ENCODE data around the gene MSH2.
"Not testable (repeated sequence)": the region's sequence is repeated elsewhere in the genome, so short reads cannot be mapped to it uniquely, and the experiment has no call there.

Gene MSH2

GRCh38 chr2:47485751-47486300, 82.9 kb downstream of the MSH2 start:
- no peak for DNase-seq

GRCh38 chr2:47486841-47487497, 84.0 kb downstream of the MSH2 start:
- DNase-seq: no peak

GRCh38 chr2:47487498-47487875, 84.5 kb downstream of the MSH2 start:
- no peak for DNase-seq

DNA sequence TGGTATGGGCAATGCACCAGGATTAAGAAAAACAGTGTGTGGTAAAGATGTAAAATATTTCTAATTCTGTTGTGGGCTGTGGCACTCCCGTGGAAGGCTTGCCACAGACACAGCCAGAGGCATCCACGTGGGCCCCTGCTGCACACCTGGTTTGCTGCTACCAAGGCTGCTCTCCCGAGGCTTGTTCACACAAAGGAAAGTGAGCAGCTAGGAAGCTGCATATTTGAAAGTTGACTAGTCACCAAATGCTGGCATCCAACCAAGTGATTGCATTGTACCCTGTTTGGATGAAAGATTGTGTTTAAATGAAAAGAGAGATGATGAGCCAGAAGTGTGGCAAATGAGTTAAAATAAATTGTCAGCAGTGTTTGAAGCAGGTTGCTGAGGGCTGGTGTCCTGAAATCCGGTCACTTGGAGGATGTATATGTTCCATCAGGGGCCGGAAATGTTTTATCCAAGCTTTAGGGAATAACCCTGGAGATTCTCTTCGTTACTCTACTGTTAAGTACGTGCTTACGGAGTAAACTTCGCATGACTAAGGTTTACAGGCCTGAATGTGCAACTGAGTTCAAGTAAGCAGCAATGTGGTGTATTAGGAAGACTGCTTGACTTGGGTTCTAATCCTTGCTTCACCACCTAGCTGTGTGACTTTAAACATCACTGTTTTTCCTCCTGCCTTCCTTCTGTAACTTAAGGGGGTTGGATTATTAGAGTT, 86.1 kb downstream of the MSH2 start:
- no peak for DNase-seq

DNA sequence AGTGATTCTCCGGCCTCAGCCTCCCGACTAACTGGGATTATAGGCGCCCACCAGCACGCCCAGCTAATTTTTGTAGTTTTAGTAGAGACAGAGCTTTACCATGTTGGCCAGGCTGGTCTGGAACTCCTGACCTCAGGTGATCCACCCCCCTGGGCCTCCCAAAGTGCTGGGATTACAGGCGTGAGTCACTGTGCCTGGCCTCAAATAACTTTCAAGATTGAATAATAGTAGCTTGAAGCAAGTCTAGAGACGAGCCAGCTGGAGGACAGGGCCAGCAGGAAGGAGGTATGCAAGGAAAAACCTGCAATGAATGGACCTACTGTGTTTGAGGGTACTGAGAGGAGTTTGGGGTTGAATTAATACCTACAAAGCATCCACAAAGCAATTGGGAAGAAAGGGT, 87.5 kb downstream of the MSH2 start:
- DNase-seq: no peak

DNA sequence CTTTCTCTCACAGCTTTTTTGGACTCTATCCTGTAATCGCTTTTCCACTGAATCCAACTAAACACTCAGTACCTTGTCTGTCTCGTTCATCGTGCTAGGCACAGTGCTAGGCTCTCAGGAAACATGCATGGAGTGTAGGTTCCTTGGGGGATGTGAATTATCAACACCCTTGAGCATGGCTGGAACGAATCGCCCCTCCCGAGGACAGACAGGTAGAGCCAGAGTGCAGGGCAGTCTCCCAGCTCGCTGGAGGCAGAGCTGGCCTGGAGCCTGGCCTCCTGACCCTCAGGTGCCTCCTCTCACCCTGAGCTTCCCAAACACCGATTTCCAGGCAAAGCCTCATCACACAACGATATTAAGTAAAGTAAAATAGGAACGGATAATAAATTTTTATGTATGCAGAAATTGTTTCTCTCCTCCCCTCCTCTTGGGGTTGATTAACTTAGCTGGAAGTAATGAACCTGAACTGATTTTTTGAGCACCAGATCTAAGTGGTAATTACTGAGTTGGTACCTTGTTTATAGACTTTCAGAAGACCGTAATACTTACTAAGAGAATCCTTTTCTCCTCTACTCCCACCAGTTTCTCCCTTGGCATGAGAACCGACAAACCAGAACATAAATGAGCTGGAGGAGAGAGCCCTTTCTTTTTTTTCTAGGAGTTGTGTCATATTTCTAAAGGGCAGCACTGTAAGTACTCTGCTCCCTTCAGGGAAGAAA, 90.5 kb downstream of the MSH2 start:
- no peak for DNase-seq

DNA sequence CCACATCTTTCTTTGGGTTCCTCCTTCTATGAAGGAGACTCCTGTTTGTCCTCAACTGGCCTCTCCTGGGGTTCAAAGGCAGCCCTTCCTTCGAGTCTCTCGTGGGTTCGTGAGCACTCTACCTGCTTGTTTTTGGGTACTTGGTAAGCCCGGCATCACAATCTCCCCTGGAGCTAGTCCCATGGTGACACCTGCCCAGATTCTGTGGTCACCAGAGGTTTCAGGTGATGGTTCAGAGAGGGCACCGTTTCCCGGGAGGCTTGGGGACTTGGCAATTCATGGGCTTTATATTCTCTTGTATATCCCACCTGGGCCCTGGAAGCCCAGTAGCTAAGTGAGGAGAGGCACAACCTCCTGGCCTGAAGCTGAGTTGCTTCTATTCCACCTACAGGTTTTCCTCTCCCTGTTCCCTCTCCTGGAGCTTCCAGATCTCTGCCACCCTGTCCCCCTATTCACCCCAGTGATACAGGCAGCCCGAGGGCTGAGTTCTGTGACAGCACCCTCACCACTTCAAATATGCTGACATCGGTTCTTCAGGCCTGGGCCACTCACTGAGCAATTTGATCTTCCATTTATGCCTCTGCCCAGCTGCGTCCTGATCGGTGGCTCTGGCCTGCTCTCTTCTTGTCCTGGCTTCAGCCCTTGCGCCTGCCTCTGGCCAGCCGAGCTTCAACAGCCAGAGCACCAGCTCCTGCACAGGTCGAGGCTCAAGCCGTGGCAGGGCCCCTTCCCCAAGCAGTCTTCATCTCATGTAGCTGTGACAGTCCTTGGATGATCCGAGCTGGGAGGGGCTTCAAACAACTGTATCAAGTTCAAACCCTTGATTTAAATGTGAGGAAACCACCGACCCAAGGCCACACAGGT, 91.5 kb downstream of the MSH2 start:
- DNase-seq: peak in 1 of 2 experiments; percentile 9

GRCh38 chr2:47497843-47498460, 95.0 kb downstream of the MSH2 start:
- no peak for DNase-seq

DNA sequence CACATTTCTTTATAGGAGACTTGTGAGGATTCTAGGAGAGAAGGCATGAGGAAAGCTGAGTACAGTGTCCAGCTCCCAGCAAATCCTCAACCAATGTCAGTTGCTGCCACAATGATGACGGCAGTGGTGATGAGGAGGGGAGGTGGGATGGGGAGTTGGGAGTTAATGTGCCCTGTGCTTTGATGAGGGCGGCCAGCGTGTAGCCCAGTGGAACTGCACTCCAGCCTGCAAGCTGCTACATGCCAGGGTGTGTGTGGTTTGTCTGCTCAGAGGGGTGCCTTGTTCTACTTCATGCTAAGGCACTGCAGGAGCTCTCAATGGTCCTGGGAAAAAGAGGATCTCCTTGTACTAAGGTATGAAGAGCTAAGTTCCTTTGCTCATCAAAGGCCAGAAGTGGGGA, 96.1 kb downstream of the MSH2 start:
- no peak for DNase-seq

DNA sequence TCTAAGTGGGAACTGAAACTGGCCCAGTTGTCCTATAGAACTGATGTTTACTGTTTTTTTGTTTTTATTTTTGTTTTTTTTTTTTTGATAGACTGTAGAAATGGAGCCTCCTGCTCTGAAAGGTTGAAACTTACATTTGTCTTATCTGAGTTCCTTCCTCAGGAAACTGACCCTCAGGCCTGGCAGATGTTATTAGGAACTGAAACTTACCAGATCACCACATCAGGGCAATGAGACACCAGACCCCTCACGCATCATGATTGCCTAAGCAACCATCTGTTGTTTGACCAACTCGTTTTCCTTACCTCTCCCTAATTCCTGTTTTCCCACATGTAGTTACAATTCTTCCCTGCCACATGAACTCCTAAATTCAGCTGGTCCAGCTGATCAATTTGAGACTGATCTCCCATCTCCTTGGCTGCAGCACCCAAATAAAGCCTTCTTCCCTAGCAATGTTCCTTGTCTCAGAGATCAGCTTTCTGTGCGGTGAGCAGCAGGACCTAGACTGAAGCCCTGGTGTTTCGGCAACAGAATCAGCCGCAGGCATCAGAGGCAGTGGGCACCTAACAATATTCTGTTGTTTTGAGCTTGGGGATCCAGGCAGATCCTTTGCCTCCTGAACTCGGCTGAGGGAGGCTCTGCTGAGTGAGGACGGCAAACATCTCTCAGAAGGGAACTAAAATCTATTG, 96.8 kb downstream of the MSH2 start:
- DNase-seq: no peak

DNA sequence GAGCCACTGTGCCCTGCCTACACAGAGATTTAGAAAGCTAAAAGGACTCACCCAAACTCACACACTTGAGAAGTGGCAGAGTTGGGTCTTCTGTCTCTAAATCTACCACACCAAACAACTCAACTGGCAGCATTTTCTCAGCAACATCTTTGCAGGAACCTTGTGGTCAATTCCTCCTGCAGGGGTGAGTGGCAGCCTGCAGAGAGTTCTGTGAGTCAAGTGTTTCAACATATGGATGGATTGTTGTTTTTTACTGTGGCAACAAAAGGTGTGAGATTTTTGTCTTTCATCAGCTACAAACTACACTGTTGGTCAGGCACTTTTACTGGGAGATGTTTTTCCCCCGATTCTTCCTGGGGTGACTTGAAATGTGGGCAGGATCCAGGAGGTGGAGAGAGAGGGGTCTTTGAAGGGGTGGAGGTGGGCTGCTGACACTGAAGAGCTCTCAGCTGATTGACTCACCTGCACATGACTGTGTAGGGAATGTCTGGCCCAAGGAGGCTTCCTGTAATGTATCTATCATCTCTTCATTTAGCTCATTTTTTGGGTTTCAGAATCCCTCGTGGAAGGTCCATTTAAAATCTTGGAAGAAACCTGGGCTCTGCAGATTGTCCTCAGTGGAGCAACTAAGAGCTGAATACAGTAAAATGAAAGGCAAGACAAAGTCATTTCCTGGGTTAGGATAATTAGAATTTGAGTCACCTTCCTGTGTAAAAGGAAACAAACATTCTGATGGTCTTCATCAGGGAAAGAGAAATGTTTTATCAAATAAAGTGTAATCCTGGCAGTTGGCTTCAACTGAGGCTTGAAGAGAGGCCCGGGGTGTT, 98.6 kb downstream of the MSH2 start:
- DNase-seq: no peak

DNA sequence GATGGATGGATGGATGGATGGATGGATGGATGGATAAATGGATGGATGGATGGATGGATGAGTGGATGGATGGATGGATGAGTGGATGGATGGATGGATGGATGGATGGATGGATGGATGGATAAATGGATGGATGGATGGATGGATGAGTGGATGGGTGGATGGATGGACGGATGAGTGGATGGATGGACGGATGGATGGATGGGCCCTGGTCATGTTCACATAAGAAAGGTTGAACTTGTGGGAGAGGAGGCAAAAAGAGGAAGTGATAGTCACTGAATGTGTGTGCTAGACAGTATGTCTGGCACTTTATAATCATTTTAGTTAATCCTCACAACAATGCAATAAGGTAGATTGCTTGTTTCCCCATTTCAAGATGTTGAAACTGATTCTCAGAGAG, 99.5 kb downstream of the MSH2 start:
- not testable (repeated sequence) for DNase-seq

DNA sequence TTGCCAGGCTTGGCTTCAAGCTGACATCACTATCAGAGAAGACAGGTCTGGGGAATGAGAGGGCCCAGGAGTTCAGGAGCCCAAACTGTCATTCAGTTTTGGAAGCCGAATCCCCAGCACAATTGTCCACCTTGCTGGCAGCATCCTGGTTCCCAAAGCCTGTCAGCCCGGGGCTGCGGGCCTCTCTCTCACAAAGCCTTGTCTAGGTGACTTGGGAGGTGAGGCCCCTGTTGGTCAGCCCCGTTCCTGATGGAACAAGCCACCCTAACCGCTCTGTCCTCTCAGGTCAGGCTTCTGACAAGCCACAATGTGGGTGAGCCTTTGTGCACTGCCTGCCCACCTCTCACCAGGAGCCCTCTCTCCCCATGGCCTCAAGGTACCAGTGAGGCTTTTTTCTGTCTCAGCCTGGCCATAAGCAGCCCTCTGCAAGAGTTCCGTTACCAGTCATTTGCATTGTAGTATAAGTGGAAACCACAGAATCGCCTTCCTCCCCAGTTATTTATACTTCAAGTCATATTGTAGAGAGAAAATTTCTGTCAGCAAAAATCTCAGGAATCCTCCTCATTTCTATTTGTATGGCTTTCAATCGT, 100.6 kb downstream of the MSH2 start:
- DNase-seq: no peak

GRCh38 chr2:47504174-47504810, 101.3 kb downstream of the MSH2 start:
- DNase-seq: no peak

GRCh38 chr2:47506024-47506423, 103.1 kb downstream of the MSH2 start:
- DNase-seq: no peak

DNA sequence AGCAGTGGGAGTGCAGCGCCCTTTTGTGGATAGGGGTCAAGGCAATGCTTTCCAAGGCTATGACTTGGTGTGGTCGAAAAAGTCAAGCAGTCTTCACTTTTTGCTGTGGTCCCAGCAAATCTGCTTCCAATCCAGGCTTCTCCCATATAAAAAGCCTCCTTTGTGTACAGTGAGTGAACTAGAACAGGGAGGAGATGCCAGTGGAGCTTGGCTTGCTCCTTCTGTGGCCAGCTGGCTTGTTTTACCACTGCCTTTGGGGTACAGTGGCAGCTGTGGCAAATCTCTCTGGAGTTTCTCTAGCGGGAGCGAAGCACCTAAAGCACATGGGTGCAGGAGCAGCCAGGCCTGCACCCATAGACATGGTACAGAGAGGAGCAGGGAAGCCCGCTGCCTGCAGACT, 103.5 kb downstream of the MSH2 start:
- no peak for DNase-seq

DNA sequence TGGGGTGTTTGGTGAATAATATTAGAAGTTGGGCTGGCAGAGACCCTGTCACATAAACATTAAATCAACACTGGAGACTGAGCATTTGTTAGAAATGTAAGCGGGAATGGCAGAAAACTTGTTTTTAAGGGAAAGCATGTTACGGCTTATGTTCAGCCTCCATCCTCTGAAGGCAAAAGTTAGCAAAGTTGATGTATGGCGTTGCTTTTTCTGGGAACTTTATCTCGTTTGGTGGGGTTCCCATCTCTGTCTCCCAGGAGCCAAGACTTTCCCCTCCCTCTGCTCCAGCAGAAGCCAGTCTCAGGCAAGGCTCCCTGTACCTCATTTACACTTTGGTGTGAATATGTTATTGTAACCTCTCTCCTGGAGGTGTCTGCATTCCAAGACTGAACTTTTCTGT, 105.1 kb downstream of the MSH2 start:
- no peak for DNase-seq

GRCh38 chr2:47508641-47509040, 105.7 kb downstream of the MSH2 start:
- no peak for DNase-seq

DNA sequence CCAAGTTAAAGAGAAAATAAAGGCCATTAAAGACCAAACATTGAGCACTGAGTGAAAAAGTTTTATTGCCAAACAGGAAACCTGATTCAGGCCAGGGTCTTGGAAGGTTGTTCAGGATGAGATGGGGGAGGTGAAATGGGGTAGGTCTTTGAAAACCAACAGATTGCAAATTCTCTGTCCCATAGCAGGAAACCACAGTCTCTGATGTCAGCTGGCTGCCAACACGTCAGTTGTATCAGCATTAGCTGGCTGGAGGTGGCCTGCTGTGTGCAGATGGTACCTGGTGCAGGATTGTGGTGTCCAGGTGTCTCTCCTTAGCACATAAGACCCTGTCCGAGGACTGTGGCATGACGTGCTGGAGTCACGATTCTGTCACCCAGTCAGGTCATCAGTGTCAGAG, 106.3 kb downstream of the MSH2 start:
- no peak for DNase-seq

- no peak for DNase-seq
Observed at GRCh38 chr2:47509821-47510385, 106.9 kb downstream of the MSH2 start.

All from activated T-cell treated with anti-CD3 and anti-CD28 coated beads, Interleukin-2, amount 50 U/mL, for 48 hours (primary cell).